Frontal cortex (tissue), 4 donors: Measurements from ENCODE around the gene NFATC1. TPM values are rescaled to one million over a fixed set of nuclear protein-coding genes. Genes with fewer than 3 reads are reported as not detected.
"Not testable (repeated sequence)": the region's sequence is repeated elsewhere in the genome, so short reads cannot be mapped to it uniquely, and the experiment has no call there.

ENCODE experiments used
- DNase-seq, 2 donors: peaks; one replicate each; pipeline ENCODE4 v3.0.0; 2012; ENCODE audit warnings: low spot score in 2 of 2
- FAIRE-seq: peaks from 2 replicates; lab custom pipeline; 2012; peaks lifted over from hg19 to GRCh38; lab: Jason Lieb, UNC
- total RNA-seq: library from RNA; depleted of rRNA; stranded (reverse); fragments of >200 nt; gene quantifications from one replicate; pipeline ENCODE4 v1.2.3, GENCODE V29; 2014
- donor health status: control.
- donor health status: control.
- donor health status: control.

The NFATC1 gene
- total RNA-seq, 1 donor from 2014 or later, result 0.41 TPM

- FAIRE-seq (no peak), DNase-seq (no peak)
Observed at GRCh38 chr18:79481046-79481790, 85.5 kb downstream of the NFATC1 start.

- not testable (repeated sequence) for FAIRE-seq, DNase-seq
Observed at GRCh38 chr18:79483393-79483792, 87.7 kb downstream of the NFATC1 start.

GRCh38 chr18:79483971-79484491 is 88.3 kb downstream of the NFATC1 start:
- FAIRE-seq, result no peak
- no peak for DNase-seq

- FAIRE-seq, result no peak
- no peak for DNase-seq
Observed at GRCh38 chr18:79484661-79485621, 89.2 kb downstream of the NFATC1 start.

GRCh38 chr18:79485788-79486355 is 90.1 kb downstream of the NFATC1 start:
- DNase-seq, result peak in 1 of 2 donors; percentile 68
- no peak for FAIRE-seq

DNA sequence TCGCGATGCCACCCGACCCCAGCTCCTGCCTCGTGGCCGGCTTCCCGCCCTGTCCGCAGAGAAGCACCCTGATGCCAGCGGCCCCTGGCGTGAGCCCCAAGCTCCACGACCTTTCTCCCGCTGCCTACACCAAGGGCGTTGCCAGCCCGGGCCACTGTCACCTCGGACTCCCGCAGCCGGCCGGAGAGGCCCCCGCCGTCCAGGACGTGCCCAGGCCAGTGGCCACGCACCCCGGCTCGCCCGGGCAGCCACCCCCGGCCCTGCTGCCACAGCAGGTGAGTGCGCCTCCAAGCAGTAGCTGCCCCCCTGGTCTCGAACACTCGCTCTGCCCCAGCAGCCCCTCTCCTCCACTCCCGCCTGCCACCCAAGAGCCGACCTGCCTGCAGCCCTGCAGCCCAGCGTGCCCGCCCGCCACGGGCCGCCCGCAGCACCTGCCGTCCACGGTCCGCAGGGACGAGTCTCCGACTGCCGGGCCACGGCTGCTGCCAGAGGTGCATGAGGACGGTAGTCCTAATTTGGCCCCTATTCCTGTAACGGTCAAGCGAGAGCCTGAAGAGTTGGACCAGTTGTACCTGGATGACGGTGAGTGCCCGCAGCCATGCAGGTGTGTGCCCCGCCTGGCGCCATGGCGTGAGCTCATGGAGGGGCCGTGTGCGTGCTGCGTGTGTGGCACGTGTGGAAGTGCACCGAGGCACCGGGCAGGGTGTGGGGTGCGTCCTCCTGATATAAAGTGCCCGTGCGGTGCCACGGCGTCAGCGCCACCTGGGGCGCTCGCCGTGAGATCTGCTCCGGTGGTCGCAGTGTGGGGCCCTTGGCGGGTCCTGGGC is 90.8 kb downstream of the NFATC1 start:
- DNase-seq (no peak), FAIRE-seq (no peak)

DNA sequence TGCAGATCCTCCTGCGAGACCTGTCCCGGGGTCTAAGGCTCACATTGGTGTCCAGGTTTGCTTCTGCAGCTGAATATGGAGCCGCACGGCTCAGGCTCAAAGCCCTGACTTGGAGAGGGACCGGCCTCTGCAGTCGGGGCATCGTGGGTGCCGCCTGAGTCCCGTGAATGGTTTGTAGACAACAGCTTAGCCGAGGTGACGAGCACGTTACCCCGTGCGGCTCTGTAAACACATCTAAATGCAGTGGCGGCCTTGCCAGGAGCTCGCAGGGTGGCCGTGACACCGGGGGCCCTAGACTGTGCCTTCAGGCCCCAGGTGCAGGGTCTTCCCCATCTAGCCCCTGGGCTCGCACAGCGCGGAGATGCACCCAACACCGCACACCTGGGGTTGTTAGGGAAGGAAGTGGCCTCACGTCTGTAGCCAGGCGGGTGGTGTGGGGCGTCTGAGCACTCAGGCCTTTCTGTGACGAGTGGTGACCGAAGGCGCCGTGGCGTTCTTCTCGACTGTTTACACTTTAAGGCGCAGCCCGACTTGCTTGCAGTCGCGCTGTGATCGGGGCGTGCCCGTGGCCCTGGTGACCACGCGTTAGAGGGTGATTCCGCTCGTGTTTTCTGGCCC is 91.6 kb downstream of the NFATC1 start:
- FAIRE-seq, result no peak
- no peak for DNase-seq

DNA sequence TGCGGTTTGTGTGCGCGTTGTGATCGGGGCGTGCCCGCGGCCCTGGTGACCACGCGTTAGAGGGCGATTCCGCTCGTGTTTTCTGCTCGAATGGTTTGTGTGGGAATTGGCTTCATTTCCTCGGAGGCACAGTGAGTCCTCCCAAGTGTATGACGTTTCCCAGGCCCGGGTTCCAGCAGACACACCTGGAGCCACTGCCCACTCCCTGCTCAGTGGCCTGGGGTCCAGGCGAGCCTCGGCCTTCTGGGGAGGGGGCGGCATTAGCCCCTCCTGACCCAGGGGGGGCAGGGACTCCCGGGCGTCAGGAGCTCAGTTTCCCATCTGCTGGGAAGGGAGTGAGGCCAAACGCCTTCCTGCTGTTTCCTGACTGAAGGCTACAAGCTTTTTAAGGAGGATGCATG is 92.1 kb downstream of the NFATC1 start:
- FAIRE-seq (no peak), DNase-seq (no peak)

GRCh38 chr18:79488311-79489050 is 92.8 kb downstream of the NFATC1 start:
- DNase-seq, result no peak
- no peak for FAIRE-seq

DNA sequence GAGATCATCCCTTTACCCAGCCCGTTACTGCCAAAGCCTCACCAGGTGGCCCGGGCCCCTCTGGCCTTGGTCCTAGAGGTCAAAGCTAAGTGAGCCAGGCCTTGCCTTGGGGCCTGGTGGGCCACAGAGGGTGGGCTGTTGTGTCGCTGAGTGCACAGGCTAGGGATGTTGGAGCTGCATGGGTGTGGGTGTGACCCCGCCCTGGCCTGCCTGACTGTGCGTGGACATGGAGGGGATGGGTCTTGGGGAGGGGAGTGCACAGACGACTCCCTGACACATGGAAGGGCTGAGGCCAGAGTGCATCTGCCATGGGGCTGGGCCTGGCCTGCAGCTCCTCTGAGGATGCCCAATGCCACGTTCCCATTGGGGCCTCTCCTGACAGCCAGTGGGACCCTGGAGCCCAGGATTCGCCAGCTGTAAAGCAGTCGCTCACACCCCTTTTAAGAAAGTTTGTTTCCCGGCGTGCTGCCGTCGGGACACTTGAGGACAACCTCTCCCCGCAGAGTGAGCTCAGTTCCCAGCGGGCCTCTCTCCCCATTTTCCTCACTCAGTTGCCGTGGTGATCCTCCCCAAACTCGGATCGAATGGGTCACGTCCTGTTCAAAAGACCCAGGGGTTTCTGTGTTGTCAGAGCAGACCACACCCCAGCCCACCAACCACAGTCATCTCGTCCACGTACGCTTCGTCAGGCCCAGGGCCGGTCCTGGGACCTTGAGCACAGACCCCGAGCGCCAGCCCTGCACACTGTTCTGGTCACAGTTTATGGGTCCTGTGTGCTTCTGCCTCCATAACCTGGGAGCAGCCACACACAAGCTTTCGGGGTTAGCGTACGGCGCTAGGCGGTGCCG is 93.5 kb downstream of the NFATC1 start:
- FAIRE-seq (no peak), DNase-seq (no peak)

- FAIRE-seq, result no peak
- DNase-seq, result no peak
Observed at GRCh38 chr18:79489899-79490625, 94.3 kb downstream of the NFATC1 start.

- DNase-seq, result no peak
- FAIRE-seq, result no peak
Observed at GRCh38 chr18:79490626-79491041, 94.9 kb downstream of the NFATC1 start.

- no peak for FAIRE-seq
- DNase-seq, result no peak
Observed at GRCh38 chr18:79491081-79491551, 95.4 kb downstream of the NFATC1 start.

GRCh38 chr18:79493211-79493800 is 97.6 kb downstream of the NFATC1 start:
- FAIRE-seq (no peak), DNase-seq (no peak)

GRCh38 chr18:79493801-79494211 is 98.1 kb downstream of the NFATC1 start:
- no peak for DNase-seq
- no peak for FAIRE-seq

GRCh38 chr18:79494936-79495335 is 99.2 kb downstream of the NFATC1 start:
- DNase-seq, result no peak
- no peak for FAIRE-seq
